ENCODE data around the gene ZKSCAN5.
"Not testable (repeated sequence)": the region's sequence is repeated elsewhere in the genome, so short reads cannot be mapped to it uniquely, and the experiment has no call there.

The ZKSCAN5 gene

DNA sequence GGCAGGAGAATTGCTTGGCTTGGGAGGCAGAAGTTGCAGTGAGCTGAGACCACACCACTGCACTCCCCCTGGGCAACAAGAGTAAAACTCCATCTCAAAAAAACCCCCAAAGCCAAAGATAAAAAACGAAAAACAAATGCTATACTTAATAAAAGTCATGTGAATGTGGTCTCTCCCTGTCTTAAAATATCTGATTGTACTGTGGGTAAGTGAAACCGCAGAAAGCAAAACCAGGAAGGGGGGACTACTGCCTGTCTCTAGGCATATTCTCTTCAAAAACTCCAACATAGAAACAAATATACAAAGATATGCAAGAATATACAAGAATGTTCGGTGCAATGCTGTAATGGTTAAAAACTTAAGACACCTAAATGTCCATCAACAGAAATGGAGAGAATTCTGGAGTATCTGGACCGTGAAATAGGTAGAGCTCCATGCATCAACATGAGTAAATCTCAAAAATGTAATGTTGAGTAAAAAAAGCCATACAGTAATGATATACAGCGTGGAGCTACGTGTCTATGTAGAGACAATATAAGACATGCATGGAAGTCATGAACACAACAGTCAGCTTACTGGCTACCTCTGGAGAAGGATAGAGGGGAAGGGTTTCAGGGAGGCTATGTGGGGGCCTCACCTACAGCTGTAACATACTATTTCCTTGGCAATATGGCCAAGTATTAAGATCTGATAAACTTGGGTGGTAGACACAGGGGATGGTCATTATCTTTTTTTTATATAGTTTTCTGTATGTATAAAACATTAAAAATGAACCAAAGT is 6.5 kb upstream of the ZKSCAN5 start:
- DNase-seq (ENCODE audit: low read depth): no peak
- peak overlapping the region; percentile 94 for H3K4me3 ChIP-seq (ENCODE audit: low read depth, low read length)
- TF ChIP-seq, protein P1, sequence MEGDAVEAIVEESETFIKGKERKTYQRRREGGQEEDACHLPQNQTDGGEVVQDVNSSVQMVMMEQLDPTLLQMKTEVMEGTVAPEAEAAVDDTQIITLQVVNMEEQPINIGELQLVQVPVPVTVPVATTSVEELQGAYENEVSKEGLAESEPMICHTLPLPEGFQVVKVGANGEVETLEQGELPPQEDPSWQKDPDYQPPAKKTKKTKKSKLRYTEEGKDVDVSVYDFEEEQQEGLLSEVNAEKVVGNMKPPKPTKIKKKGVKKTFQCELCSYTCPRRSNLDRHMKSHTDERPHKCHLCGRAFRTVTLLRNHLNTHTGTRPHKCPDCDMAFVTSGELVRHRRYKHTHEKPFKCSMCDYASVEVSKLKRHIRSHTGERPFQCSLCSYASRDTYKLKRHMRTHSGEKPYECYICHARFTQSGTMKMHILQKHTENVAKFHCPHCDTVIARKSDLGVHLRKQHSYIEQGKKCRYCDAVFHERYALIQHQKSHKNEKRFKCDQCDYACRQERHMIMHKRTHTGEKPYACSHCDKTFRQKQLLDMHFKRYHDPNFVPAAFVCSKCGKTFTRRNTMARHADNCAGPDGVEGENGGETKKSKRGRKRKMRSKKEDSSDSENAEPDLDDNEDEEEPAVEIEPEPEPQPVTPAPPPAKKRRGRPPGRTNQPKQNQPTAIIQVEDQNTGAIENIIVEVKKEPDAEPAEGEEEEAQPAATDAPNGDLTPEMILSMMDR (IDR thresholded peaks at IDR 0.05; ENCODE audit: control insufficient read depth, extremely low read depth, insufficient read depth): no peak

DNA sequence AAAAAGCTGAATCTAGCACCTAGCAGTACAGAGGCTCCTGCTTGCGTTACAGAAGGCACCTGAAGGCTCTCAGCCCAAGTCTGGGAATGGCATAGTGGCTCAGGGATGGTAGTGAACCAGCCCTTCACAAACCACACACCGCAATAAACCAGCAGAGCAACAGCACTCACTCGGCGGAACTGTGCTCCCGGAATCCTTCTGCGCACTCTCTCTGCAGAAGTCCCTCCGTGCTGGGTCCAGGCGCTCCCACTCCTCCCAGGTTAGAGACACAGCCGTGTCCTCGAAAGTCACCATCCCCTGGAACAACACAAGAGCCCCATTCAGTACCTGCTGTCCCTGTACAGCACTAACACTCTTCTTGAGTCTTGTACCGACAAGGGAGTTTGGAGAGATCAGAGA is 5.9 kb upstream of the ZKSCAN5 start:
- no peak for DNase-seq (ENCODE audit: low read depth)
- H3K4me3 ChIP-seq (ENCODE audit: low read depth, low read length): peak overlapping the region; percentile 94
- TF ChIP-seq, protein P1 (IDR thresholded peaks at IDR 0.05; ENCODE audit: control insufficient read depth, extremely low read depth, insufficient read depth): no peak

DNA sequence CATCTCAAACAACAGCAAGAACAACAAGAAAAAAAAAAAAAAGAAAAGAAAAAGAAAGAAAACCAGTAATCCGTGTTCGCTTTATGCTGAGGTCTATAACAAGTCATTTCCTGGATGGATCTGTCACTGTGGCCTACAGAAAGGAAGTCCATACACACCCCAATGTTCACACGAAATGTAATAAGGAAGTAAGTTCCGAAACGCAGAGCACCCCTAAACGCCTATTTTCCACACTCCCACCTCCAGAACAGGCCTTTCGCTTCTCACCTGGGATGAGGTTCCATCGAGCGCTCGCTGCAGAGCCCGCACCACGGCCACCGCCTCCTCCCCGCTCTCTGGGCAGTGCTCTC is 5.1 kb upstream of the ZKSCAN5 start:
- no peak for DNase-seq (ENCODE audit: low read depth)
- peak overlapping the region; percentile 94 for H3K4me3 ChIP-seq (ENCODE audit: low read depth, low read length)
- TF ChIP-seq, protein P1 (IDR thresholded peaks at IDR 0.05; ENCODE audit: control insufficient read depth, extremely low read depth, insufficient read depth): no peak

DNA sequence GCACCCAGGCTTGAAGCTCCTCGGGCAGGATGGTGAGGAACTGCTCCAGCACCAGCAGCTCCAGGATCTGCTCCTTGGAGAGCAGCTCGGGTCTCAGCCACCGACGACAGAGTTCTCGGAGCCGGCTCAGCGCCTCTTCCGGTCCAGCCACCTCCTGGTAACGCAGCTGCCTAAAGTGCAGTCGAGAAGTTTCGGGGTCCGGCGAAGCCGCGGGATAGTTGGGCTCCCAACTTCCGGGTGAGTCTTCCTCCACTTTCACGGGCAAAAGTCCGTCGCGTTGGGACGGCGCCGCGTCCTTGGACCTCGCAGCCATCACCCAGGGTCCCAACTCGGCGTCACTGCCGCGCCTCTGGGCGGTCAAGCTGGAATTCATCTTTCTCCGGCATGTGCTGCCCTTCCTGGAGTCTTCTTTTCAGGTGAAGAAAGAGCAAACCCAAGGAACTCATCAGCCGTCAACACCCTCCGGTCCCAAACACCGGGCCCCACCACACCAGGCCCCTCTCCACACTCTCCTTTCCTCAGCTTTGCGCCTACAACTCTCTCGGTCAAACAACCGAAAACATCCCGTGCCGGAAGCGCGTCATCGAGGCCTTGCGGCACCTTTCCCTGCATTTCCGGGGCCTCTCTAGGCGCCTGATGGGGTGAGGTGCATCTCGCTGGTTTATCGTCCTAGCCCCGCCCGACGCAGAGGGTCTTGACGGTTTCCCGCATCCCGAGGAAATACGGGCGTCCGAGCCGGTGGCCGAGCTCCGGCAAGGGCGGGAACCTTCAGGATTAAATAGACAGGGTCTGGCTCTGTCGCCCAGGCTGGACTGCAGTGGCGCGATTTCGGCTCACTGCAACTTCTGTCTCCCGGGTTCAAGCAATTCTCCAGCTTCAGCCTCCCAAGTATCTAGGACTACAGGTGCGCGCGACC is 4.5 kb upstream of the ZKSCAN5 start, which contains the start of gene ZNF394:
Gene ZNF394, minus strand, starts transcription at position 561 of the 916 bp plus-strand sequence. Its CDS starts 188 bp downstream, at position 373.
- peak within 1 kb of the TSS; percentile 94 for H3K4me3 ChIP-seq (ENCODE audit: low read depth, low read length)
- DNase-seq (ENCODE audit: low read depth): peak; percentile 66
- TF ChIP-seq, protein P1 (IDR thresholded peaks at IDR 0.05; ENCODE audit: control insufficient read depth, extremely low read depth, insufficient read depth): no peak

DNA sequence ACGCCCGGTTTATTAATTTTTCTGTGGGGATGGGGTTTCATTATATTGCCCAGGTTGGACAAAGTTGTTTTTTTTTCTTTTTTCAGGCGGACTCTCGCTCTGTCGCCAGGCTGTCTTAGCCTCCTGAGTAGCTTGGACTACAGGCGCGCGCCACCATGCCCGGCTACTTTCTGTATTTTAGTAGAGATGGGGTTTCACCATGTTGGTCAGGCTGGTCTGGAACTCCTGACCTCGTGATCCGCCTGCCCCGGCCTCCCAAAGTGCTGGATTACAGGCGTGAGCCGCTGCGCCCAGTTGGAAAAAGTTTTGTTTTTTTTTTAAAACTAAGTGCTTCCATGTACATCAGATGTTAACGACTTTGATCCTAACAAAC is 3.8 kb upstream of the ZKSCAN5 start:
- peak overlapping the region; percentile 94 for H3K4me3 ChIP-seq (ENCODE audit: low read depth, low read length)
- no peak for DNase-seq (ENCODE audit: low read depth)
- TF ChIP-seq, protein P1 (IDR thresholded peaks at IDR 0.05; ENCODE audit: control insufficient read depth, extremely low read depth, insufficient read depth): no peak

DNA sequence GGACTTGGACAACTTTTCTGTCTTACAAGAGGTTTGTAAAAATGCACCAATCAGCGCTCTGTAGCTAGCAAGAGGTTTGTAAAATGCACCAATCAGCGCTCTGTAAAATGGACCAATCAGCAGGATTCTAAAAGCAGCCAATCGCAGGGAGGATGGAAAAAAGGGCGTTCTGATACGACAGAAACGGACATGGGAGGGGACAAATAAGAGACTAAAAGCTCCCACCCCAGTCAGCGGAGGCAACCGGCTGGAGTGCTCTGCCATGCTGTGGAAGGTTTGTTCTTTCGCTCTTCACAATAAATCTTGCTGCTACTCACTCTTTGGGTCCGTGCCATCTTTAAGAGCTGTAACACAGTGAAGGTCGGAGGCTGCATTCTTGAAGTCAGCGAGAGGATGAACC is 3.2 kb upstream of the ZKSCAN5 start:
- not testable (repeated sequence) for H3K4me3 ChIP-seq (ENCODE audit: low read depth, low read length); DNase-seq (ENCODE audit: low read depth)

DNA sequence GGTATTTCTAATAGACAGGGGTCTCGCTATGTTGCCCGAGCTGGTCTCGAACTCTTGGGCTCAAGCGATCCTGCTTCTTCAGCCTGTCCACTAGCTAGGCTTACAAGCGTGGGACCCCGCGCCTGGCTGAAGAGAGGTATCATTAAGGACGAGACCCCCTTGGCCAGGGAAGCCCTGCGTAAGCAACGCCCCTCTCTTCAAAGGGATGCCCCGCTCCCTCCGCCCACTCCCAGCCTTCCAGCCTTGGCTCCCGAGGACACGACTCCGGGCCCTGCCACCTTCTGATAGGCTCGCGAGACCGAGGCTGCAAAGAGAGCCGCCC is 220 bp upstream of the ZKSCAN5 start:
- TF ChIP-seq, protein P1 (IDR thresholded peaks at IDR 0.05; ENCODE audit: control insufficient read depth, extremely low read depth, insufficient read depth): no peak
- H3K4me3 ChIP-seq (ENCODE audit: low read depth, low read length): peak overlapping the region; percentile 70
- DNase-seq (ENCODE audit: low read depth): no peak

Data from LNCaP clone FGC (cell line).